H1 (cell line): ENCODE data around the gene COL25A1. TPM values are rescaled to one million over a fixed set of nuclear protein-coding genes. Genes with fewer than 3 reads are reported as not detected.

Experiments used
- CTCF ChIA-PET: fragments of 300-600 bp; sonication (Branson Sonifier 250); formaldehyde crosslinking; loops from one replicate; lab custom pipeline; 2021; ENCODE audit not compliant: partially characterized antibody; lab: Charles Lee
- POLR2A ChIA-PET: fragments of 300-600 bp; sonication (Branson Sonifier 250); formaldehyde crosslinking; loops from one replicate; lab custom pipeline; 2021; ENCODE audit warnings: inconsistent platforms; ENCODE audit not compliant: partially characterized antibody; lab: Charles Lee
- DNase-seq, 2 experiments: peaks; one replicate each; pipeline versions ENCODE4 v3.0.0 to v3.0.0-alpha.2; 2010 to 2022; ENCODE audit warnings: low spot score in 2 of 2, low read depth in 1 of 2, mixed read lengths in 1 of 2
- FAIRE-seq: peaks from 2 replicates; lab custom pipeline; 2011; peaks lifted over from hg19 to GRCh38; lab: Jason Lieb, UNC
- H2AFZ ChIP-seq: 2 replicates; pipeline ENCODE4 v1.8.1; 2012; ENCODE audit warnings: low read length, inconsistent platforms
- H2AK5ac ChIP-seq: 2 replicates; pipeline ENCODE4 v1.6.1; 2013; ENCODE audit warnings: low read depth, low read length
- H2BK120ac ChIP-seq: replicated peaks from 2 replicates; pipeline ENCODE3; 2013; ENCODE audit warnings: low read depth, low read length, inconsistent platforms
- H2BK12ac ChIP-seq: 2 replicates; pipeline ENCODE4 v1.6.1; 2013; ENCODE audit warnings: low read depth, low read length
- H2BK15ac ChIP-seq: 2 replicates; pipeline ENCODE4 v1.6.1; 2013; ENCODE audit warnings: low read length
- H2BK20ac ChIP-seq: 2 replicates; pipeline ENCODE4 v1.6.1; 2013; ENCODE audit warnings: low read length
- H2BK5ac ChIP-seq: 2 replicates; pipeline ENCODE4 v1.6.1; 2013; ENCODE audit warnings: low read depth, low read length
- H3K14ac ChIP-seq: 2 replicates; pipeline ENCODE4 v1.6.1; 2013; ENCODE audit warnings: inconsistent platforms; ENCODE audit not compliant: insufficient read length
- H3K18ac ChIP-seq: 2 replicates; pipeline ENCODE4 v1.6.1; 2013; ENCODE audit warnings: low read length; ENCODE audit errors: extremely low read depth
- H3K23ac ChIP-seq: 2 replicates; pipeline ENCODE4 v1.6.1; 2013; ENCODE audit warnings: inconsistent platforms; ENCODE audit not compliant: insufficient read length
- H3K23me2 ChIP-seq: 2 replicates; pipeline ENCODE4 v1.6.1; 2013; ENCODE audit warnings: low read depth, low read length
- H3K27ac ChIP-seq: 2 replicates; pipeline ENCODE4 v1.6.1; 2011; ENCODE audit warnings: low read depth, low read length, inconsistent platforms
- H3K27me3 ChIP-seq, 4 experiments: replicated peaks in 1 of 4; 1 replicate in 1 of 4; 2 replicates in 3 of 4; pipeline versions ENCODE4 v1.6.1 to v1.8.1; 2011 to 2013; ENCODE audit warnings: low read length in 3 of 4, mild to moderate bottlenecking in 3 of 4, inconsistent platforms in 2 of 4, mixed read lengths in 2 of 4, moderate library complexity in 1 of 4; ENCODE audit not compliant: control insufficient read depth in 3 of 4, insufficient read depth in 3 of 4; ENCODE audit errors: extremely low read depth in 1 of 4
- H3K36me3 ChIP-seq, 4 experiments: 2 replicates each; pipeline versions ENCODE4 v1.6.1 to v1.8.1; 2011 to 2013; ENCODE audit warnings: mild to moderate bottlenecking in 4 of 4, low read length in 3 of 4, moderate library complexity in 2 of 4, control low read depth in 1 of 4, inconsistent platforms in 1 of 4; ENCODE audit not compliant: insufficient read depth in 4 of 4, control insufficient read depth in 2 of 4
- H3K4ac ChIP-seq: replicated peaks from 2 replicates; pipeline ENCODE3; 2013; ENCODE audit warnings: low read length, low read depth, mixed read lengths, inconsistent platforms; ENCODE audit not compliant: insufficient read length
- H3K4me1 ChIP-seq, 4 experiments: replicated peaks in 1 of 4; 1 replicate in 1 of 4; 2 replicates in 3 of 4; pipeline versions ENCODE4 v1.6.1 to v1.8.1; 2011 to 2013; ENCODE audit warnings: low read length in 3 of 4, inconsistent platforms in 2 of 4, mixed read lengths in 1 of 4; ENCODE audit not compliant: insufficient read depth in 4 of 4, control insufficient read depth in 3 of 4
- H3K4me2 ChIP-seq, 2 experiments: 2 replicates each; pipeline versions ENCODE4 v1.6.1 to v1.8.1; 2011 to 2013; ENCODE audit warnings: low read depth in 2 of 2, low read length in 2 of 2, control low read depth in 1 of 2, inconsistent platforms in 1 of 2, mild to moderate bottlenecking in 1 of 2; ENCODE audit not compliant: insufficient read depth in 1 of 2
- H3K4me3 ChIP-seq, 4 experiments: fragments of 200-600, 300-600 bp in 1 of 4; sonication (generic), shearing (Covaris generic), sonication (Bioruptor Twin) in 1 of 4; 2 replicates each; pipeline versions ENCODE4 v1.5.1 to v1.8.1; 2011 to 2016; ENCODE audit warnings: low read length in 4 of 4, low read depth in 3 of 4, control low read depth in 2 of 4, inconsistent platforms in 2 of 4, mild to moderate bottlenecking in 2 of 4, mixed read lengths in 1 of 4, moderate library complexity in 1 of 4; ENCODE audit not compliant: insufficient read depth in 2 of 4; ENCODE audit errors: extremely low read depth in 1 of 4
- H3K56ac ChIP-seq: replicated peaks from 2 replicates; pipeline ENCODE3; 2013; ENCODE audit warnings: low read depth, mild to moderate bottlenecking, mixed read lengths, low read length, inconsistent platforms; ENCODE audit not compliant: insufficient read length
- H3K79me1 ChIP-seq: 2 replicates; pipeline ENCODE4 v1.6.1; 2013; ENCODE audit warnings: low read depth, low read length, control low read depth
- H3K79me2 ChIP-seq, 2 experiments: 2 replicates each; pipeline versions ENCODE4 v1.6.1 to v1.8.1; 2012 to 2013; ENCODE audit warnings: low read length in 2 of 2, mild to moderate bottlenecking in 2 of 2, inconsistent platforms in 1 of 2; ENCODE audit not compliant: insufficient read depth in 2 of 2, control insufficient read depth in 1 of 2
- H3K9ac ChIP-seq, 4 experiments: replicated peaks in 1 of 4; 1 replicate in 1 of 4; 2 replicates in 3 of 4; pipeline versions ENCODE4 v1.6.1 to v1.8.1; 2011 to 2013; ENCODE audit warnings: low read depth in 3 of 4, low read length in 3 of 4, control low read depth in 2 of 4, mild to moderate bottlenecking in 2 of 4, moderate library complexity in 2 of 4, inconsistent platforms in 1 of 4; ENCODE audit errors: extremely low read depth in 1 of 4
- H3K9me3 ChIP-seq, 2 experiments: 2 replicates each; pipeline versions ENCODE4 v1.6.1 to v1.8.1; 2012 to 2013; ENCODE audit warnings: mild to moderate bottlenecking in 2 of 2, moderate library complexity in 2 of 2, control low read depth in 1 of 2, inconsistent platforms in 1 of 2, low read depth in 1 of 2, low read length in 1 of 2, mixed read lengths in 1 of 2; ENCODE audit not compliant: insufficient read depth in 2 of 2
- H4K20me1 ChIP-seq, 2 experiments: replicated peaks in 1 of 2; 2 replicates each; pipeline versions ENCODE3 to v1.8.1; 2011 to 2013; ENCODE audit warnings: inconsistent platforms in 2 of 2, low read length in 2 of 2, mild to moderate bottlenecking in 1 of 2; ENCODE audit not compliant: insufficient read depth in 2 of 2, control insufficient read depth in 1 of 2
- H4K5ac ChIP-seq: 2 replicates; pipeline ENCODE4 v1.6.1; 2013; ENCODE audit warnings: low read length, low read depth, mixed read lengths, inconsistent platforms; ENCODE audit not compliant: insufficient read length
- H4K8ac ChIP-seq: 2 replicates; pipeline ENCODE4 v1.8.0; 2013; ENCODE audit warnings: mild to moderate bottlenecking, moderate library complexity, low read length, inconsistent platforms; ENCODE audit not compliant: insufficient read depth; ENCODE audit errors: extremely low read depth
- H4K91ac ChIP-seq: replicated peaks from 2 replicates; pipeline ENCODE3; 2013; ENCODE audit warnings: low read length, mixed read lengths, inconsistent platforms; ENCODE audit not compliant: insufficient read length
- ASH2L ChIP-seq: fragments of 200-600, 300-600 bp; sonication (generic); IDR thresholded peaks from one replicate; pipeline ENCODE4 v1.7.1; 2017; ENCODE audit warnings: low read length
- POLR2A ChIP-seq, 2 experiments: IDR thresholded peaks; 1 replicate in 1 of 2; 2 replicates in 1 of 2; pipeline ENCODE4 v1.6.1; 2011; ENCODE audit warnings: low read depth in 2 of 2, low read length in 2 of 2, mild to moderate bottlenecking in 2 of 2; ENCODE audit errors: control extremely low read depth in 1 of 2
- SP1 ChIP-seq: IDR thresholded peaks from 2 replicates; pipeline ENCODE4 v1.6.1; 2011; ENCODE audit warnings: low read depth, low read length
- WGBS, 2 experiments: shearing (Covaris generic) in 1 of 2; methylation state at CpG; one replicate each; pipeline versions ENCODE4 v1.1.6 to v1.1.7; 2013 to 2015; ENCODE audit warnings: low lambda C conversion rate in 2 of 2, mixed read lengths in 2 of 2, inconsistent platforms in 1 of 2, low coverage in 1 of 2, missing lambda C conversion rate in 1 of 2; ENCODE audit not compliant: insufficient replicate concordance in 2 of 2, insufficient coverage in 1 of 2, insufficient read length in 1 of 2; ENCODE audit errors: extremely low coverage in 1 of 2, missing lambda C conversion rate in 1 of 2; 5-methylcytosine and 5-hydroxymethylcytosine counted together
- polyA plus RNA-seq, 7 experiments: library from polyadenylated mRNA; depleted of rRNA in 3 of 7; stranded (reverse) in 5 of 7; unstranded in 2 of 7; fragments of >200 nt in 5 of 7; fragments of 200-250 nt in 2 of 7; gene quantifications; 1 replicate in 5 of 7; 2 replicates in 1 of 7; 4 replicates in 1 of 7; pipeline versions ENCODE4 v1.2.1 to v1.2.3, GENCODE V29; 2011 to 2013; ENCODE audit warnings: missing spikeins in 2 of 7, mixed read lengths in 2 of 7
- total RNA-seq: library from RNA; stranded (reverse); fragmentation: NEBNext Ultra II Directional; extraction: Animal tissue kit (Norgen Biotek cat#: 25700); gene quantifications from 2 replicates; pipeline ENCODE4 v1.2.1, GENCODE V29; 2021
- TF ChIP-seq, protein P1 (sequence below): IDR thresholded peaks from 2 replicates; pipeline ENCODE4 v1.6.1; 2012; ENCODE audit warnings: inconsistent platforms

COL25A1 gene
- total and polyA plus RNA-seq, 2 of the 8 experiments (the other 6 are each of a cell fraction or from before 2014, with no cell fraction given) = 1.1 to 8.3 TPM

DNA sequence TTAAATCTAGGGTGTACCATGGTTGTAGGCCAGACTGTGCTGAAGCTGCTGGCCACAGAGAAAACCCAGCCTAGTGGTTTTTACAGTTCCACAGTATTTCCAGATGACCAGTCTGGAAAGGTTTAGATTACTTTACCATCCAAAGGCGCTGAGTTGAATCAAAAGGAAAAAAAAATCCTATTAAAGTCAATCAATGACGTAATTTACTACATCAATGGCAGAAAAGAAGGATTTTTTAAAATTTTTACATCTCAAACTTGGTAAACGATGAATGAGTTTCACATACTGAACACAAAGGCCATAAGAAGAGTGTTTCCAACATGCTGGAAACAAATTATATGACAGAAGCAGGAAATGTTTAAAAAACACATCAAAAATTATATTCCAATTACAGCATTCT, 409.0 kb downstream of the COL25A1 start:
- Histone ChIP-seq H3K14ac (no peak overlapping the region), H3K27ac (no peak overlapping the region), H3K79me2 (no peaks in the 10 kb centered on the region), H3K4ac (no peak overlapping the region), H2BK20ac (no peak overlapping the region), H3K9me3 (no peaks in the 10 kb centered on the region), H4K20me1 (no peaks in the 10 kb centered on the region), H3K23me2 (no peaks in the 10 kb centered on the region), H2BK120ac (no peak overlapping the region), H3K18ac (no peak overlapping the region), H4K8ac (no peak overlapping the region), H3K9ac (no peak overlapping the region), H3K36me3 (no peaks in the 10 kb centered on the region), H2AFZ (no peak overlapping the region), H3K27me3 (peaks cover 0 to 1% (median 0%) of the 10 kb centered on the region in 4 experiments; a peak in 1 of 7 replicates), H3K4me2 (no peak overlapping the region), H2BK12ac (no peak overlapping the region), H4K91ac (no peak overlapping the region), H3K4me3 (no peak overlapping the region), H3K23ac (no peak overlapping the region), H3K56ac (no peak overlapping the region), H2AK5ac (no peak overlapping the region), H2BK5ac (no peak overlapping the region), H2BK15ac (no peak overlapping the region), H4K5ac (no peak overlapping the region), H3K4me1 (no peaks in the 10 kb centered on the region), H3K79me1 (no peaks in the 10 kb centered on the region)
- no peak for TF ChIP-seq POLR2A (IDR thresholded peaks at IDR 0.05; ENCODE audit: control extremely low read depth in 1 of 2, low read depth in 2 of 2, low read length in 2 of 2)
- TF ChIP-seq ASH2L = no peak
- TF ChIP-seq, protein P1, sequence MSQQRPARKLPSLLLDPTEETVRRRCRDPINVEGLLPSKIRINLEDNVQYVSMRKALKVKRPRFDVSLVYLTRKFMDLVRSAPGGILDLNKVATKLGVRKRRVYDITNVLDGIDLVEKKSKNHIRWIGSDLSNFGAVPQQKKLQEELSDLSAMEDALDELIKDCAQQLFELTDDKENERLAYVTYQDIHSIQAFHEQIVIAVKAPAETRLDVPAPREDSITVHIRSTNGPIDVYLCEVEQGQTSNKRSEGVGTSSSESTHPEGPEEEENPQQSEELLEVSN = no peak
- TF ChIP-seq SP1 = no peak
- FAIRE-seq = no peak
- no peak for DNase-seq
- ChIA-PET POLR2A (no interaction called here), CTCF (interaction anchor here (1.4 kb wide), 1 partner anchor 13 kb away, joined by 3 read pairs; no protein-coding TSS in a partner anchor)
- WGBS, 2 experiments = 89% methylated on average over 3 of the region's 3 CpGs; no CpG with 5 or more reads in 1 of the 2 experiments
